Liver (tissue), 3 donors: ENCODE data around the gene PGA3.
"Not testable (repeated sequence)": the region's sequence is repeated elsewhere in the genome, so short reads cannot be mapped to it uniquely, and the experiment has no call there.

Experiments
- ATF3 ChIP-seq: IDR thresholded peaks from 2 replicates; pipeline ENCODE4 v1.6.1; 2016; ENCODE audit warnings: antibody characterized with exemption
- CTCF ChIP-seq: fragments of 150-350 bp; IDR thresholded peaks from 2 replicates; pipeline ENCODE4 v1.5.1; 2017; ENCODE audit warnings: improper control_type of control experiment, low read depth, low read length; ENCODE audit not compliant: missing input control
- GABPA ChIP-seq, 2 donors: IDR thresholded peaks in 1 of 2; conservative IDR thresholded peaks in 1 of 2; 2 replicates each; pipeline ENCODE4 v1.6.1; 2016; ENCODE audit warnings: antibody characterized with exemption in 2 of 2, mild to moderate bottlenecking in 1 of 2, moderate library complexity in 1 of 2
- JUND ChIP-seq, 2 donors: IDR thresholded peaks; 2 replicates each; pipeline ENCODE4 v1.6.1; 2016; ENCODE audit warnings: antibody characterized with exemption in 2 of 2
- MAX ChIP-seq: IDR thresholded peaks from 2 replicates; pipeline ENCODE4 v1.6.1; 2016; ENCODE audit warnings: antibody characterized with exemption
- RAD21 ChIP-seq, 2 donors: IDR thresholded peaks; 2 replicates each; pipeline ENCODE4 v1.6.1; 2016; ENCODE audit warnings: antibody characterized with exemption in 2 of 2, mild to moderate bottlenecking in 2 of 2
- SP1 ChIP-seq: IDR thresholded peaks from 2 replicates; pipeline ENCODE4 v1.6.1; 2018; ENCODE audit warnings: antibody characterized with exemption, mild to moderate bottlenecking
- donor health status: healthy.
- donor health status: healthy.

- TF ChIP-seq CTCF; SP1; GABPA (IDR thresholded peaks at IDR 0.05 in 1 of 2, conservative IDR thresholded peaks at IDR 0.05 in 1 of 2); MAX; RAD21 (IDR thresholded peaks at IDR 0.05); ATF3; JUND (IDR thresholded peaks at IDR 0.05): not testable (repeated sequence)
Observed at GRCh38 chr11:61180205-61180604, 23.1 kb upstream of the PGA3 start.
